ENCODE data around the gene TMEM260. TPM values are rescaled to one million over a fixed set of nuclear protein-coding genes. Genes with fewer than 3 reads are reported as not detected.

TMEM260 gene
- total RNA-seq, 1 donor from 2014 or later = 30.0 TPM

DNA sequence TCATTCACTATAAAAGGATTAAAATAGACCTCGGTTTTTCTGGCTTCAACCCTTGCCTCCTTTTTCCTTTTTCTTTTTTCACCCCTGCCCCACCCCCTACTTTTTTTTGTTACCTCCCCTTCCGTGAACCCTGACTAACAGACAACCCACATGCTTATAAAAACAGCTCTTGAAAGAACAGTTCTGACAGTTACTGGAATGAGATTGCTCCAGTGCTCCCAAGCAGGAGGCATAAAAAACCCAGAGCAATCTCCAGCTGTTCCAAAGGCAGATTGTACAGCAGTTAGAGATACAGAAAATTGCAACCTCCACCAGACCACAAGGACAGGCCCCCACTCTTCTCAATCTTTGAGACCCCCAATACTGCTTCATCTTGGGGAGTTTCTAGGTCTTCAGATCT lies 29.9 kb upstream of the TMEM260 start:
- TF ChIP-seq, protein P1, sequence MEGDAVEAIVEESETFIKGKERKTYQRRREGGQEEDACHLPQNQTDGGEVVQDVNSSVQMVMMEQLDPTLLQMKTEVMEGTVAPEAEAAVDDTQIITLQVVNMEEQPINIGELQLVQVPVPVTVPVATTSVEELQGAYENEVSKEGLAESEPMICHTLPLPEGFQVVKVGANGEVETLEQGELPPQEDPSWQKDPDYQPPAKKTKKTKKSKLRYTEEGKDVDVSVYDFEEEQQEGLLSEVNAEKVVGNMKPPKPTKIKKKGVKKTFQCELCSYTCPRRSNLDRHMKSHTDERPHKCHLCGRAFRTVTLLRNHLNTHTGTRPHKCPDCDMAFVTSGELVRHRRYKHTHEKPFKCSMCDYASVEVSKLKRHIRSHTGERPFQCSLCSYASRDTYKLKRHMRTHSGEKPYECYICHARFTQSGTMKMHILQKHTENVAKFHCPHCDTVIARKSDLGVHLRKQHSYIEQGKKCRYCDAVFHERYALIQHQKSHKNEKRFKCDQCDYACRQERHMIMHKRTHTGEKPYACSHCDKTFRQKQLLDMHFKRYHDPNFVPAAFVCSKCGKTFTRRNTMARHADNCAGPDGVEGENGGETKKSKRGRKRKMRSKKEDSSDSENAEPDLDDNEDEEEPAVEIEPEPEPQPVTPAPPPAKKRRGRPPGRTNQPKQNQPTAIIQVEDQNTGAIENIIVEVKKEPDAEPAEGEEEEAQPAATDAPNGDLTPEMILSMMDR (conservative IDR thresholded peaks at IDR 0.05) = no peak
- H3K4me1 Mint-ChIP-seq (ENCODE audit: unreplicated experiment) = no peaks in the 10 kb centered on the region
- H3K27ac Mint-ChIP-seq = no peak overlapping the region
- H3K9me3 Mint-ChIP-seq = no peaks in the 10 kb centered on the region
- no peak overlapping the region for H3K4me3 Mint-ChIP-seq
- H3K36me3 Mint-ChIP-seq = no peaks in the 10 kb centered on the region
- H3K27me3 Mint-ChIP-seq = peaks cover 14% of the 10 kb centered on the region
- DNase-seq (ENCODE audit: extremely low spot score, unreplicated experiment) = no peak

DNA sequence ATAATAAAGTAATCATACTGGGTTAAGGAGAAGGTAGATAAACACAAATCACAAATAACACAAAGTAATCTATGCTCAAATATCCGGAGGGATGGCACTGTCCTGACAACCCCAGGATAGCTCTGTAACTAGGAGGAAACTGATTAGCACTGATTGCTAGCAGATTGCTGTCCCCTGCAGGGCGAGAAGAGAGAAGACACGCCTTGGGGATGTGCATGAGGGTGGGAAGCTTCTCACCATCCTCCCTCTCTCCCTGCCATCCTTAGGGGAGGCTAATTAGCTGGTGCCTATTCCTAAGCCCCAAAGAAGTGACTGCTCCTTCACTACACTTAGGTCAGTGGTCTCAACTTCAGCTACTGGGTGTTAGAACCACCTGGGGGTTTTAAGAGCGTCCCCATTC lies 27.0 kb upstream of the TMEM260 start:
- Mint-ChIP-seq H3K4me3 (no peak overlapping the region), H3K36me3 (no peaks in the 10 kb centered on the region), H3K9me3 (no peaks in the 10 kb centered on the region)

DNA sequence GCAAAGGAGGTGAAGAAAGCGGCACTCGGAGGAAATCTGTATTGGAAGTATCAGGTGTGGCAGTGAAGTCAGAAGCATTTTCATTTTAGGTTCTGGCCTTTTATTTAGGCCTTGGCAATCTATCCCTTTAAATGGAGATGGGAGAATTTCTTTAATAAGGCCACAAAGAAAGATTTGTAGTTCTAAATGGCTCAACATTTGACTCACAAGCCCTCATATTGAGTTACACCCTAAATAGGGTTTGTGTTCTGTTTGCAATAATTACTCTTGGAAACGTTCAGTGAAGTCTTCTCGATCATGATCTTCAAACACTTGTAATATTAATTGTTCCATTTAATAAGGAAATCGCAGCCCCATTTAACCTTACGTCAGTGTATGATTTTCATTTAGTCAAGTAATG lies 25.3 kb upstream of the TMEM260 start:
- DNase-seq (ENCODE audit: extremely low spot score, unreplicated experiment) = no peak
- H3K4me3 Mint-ChIP-seq = no peak overlapping the region
- H3K27me3 Mint-ChIP-seq = peaks cover 19% of the 10 kb centered on the region
- H3K36me3 Mint-ChIP-seq = no peaks in the 10 kb centered on the region
- no peak overlapping the region for H3K27ac Mint-ChIP-seq
- H3K4me1 Mint-ChIP-seq (ENCODE audit: unreplicated experiment) = no peaks in the 10 kb centered on the region
- TF ChIP-seq, protein P1 (conservative IDR thresholded peaks at IDR 0.05) = no peak
- no peaks in the 10 kb centered on the region for H3K9me3 Mint-ChIP-seq

More for the DNA sequence above, 27.0 kb upstream of the TMEM260 start:
- DNase-seq (ENCODE audit: extremely low spot score, unreplicated experiment) = no peak
- TF ChIP-seq, protein P1 (conservative IDR thresholded peaks at IDR 0.05) = no peak
- Mint-ChIP-seq H3K27ac (no peak overlapping the region), H3K27me3 (peaks cover 19% of the 10 kb centered on the region), H3K4me1 (ENCODE audit: unreplicated experiment) (no peaks in the 10 kb centered on the region)

DNA sequence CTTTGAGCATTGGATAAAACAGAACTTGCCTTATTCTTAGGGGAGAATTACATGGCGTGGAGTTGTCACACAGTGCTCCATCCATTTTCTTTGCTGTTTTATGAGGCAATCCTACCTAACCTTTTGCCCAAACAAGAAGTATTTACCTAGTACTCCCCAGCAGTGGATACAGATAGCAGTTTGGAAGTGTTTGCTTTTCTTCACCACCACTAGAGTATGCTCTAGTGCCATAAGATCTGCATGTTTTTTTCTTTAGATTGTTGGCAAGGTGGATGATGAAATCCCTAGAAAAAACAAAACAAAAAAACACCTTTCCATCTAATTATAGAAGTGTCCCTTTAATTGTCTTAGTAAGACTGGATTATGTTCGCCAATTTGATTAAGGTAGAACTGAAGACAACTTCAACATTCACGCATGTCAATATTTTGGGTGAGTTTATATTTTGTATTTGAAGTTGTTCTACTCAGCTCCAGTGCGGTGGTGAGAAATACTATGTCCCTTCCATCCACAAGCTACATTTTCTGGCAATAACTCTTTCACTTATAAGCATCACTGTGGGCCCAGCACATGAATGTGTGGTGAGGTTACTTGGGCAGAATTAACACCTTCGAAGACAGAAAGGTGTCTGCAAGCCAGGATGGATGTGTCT lies 23.6 kb upstream of the TMEM260 start:
- DNase-seq (ENCODE audit: extremely low spot score, unreplicated experiment) = no peak
- TF ChIP-seq, protein P1 (conservative IDR thresholded peaks at IDR 0.05) = peak; percentile 72
- Mint-ChIP-seq H3K36me3 (no peaks in the 10 kb centered on the region), H3K4me1 (ENCODE audit: unreplicated experiment) (no peaks in the 10 kb centered on the region), H3K9me3 (no peaks in the 10 kb centered on the region), H3K4me3 (no peak overlapping the region), H3K27me3 (peaks cover 11% of the 10 kb centered on the region), H3K27ac (no peak overlapping the region)

DNA sequence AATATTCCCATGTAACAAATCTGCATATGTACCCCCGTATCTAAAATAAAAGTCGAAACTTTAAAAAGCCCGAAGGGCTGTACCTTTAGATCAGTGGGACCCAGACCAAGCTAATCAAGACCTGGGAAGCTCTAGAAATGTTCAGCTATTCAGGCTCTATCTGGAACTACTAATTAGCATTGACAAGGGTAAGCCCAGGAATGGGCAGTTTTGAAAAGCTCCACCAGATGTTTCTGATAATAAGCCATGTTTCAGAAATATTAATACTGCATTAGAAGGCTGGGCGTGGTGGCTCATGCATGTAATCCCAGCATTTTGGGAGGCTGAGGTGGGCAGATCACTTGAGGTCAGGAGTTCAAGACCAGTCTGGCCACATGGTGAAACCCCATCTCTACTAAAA lies 20.4 kb upstream of the TMEM260 start:
- TF ChIP-seq, protein P1 (conservative IDR thresholded peaks at IDR 0.05) = no peak
- no peak for DNase-seq (ENCODE audit: extremely low spot score, unreplicated experiment)
- peaks cover 6% of the 10 kb centered on the region for H3K9me3 Mint-ChIP-seq
- H3K4me3 Mint-ChIP-seq = no peak overlapping the region
- peaks cover 14% of the 10 kb centered on the region for H3K27me3 Mint-ChIP-seq
- H3K27ac Mint-ChIP-seq = no peak overlapping the region
- H3K36me3 Mint-ChIP-seq = no peaks in the 10 kb centered on the region
- no peaks in the 10 kb centered on the region for H3K4me1 Mint-ChIP-seq (ENCODE audit: unreplicated experiment)

All from type B pancreatic cell (in vitro differentiated cells).